GM12873 (cell line): ENCODE measurements around the gene ATM.

ENCODE experiments used
- TF ChIP-seq, protein P1 (sequence below): IDR thresholded peaks from 2 replicates; pipeline ENCODE4 v1.5.1; 2012; ENCODE audit warnings: low read depth, mild to moderate bottlenecking, moderate library complexity, low read length, control low read depth; ENCODE audit not compliant: insufficient read depth; ENCODE audit errors: missing control alignments

Gene ATM

DNA sequence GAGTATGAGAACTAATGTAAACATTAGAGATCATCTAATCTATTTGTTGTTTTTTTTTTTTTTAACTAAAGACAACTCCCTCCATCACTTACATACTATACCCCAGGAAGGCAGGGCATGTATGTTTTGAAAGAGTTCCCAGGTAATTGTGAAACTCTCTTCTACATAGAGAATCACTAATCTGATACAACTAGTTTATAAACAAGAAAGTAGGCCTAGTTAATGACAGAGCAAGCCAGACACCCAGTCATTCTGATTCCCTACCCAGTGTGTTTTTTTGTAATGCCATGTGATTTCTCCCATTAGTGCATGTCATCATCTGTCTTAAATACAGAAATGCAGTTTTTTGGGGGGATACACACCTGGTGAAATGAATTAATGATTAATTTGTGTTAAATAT lies 123.6 kb downstream of the ATM start:
- TF ChIP-seq, protein P1, sequence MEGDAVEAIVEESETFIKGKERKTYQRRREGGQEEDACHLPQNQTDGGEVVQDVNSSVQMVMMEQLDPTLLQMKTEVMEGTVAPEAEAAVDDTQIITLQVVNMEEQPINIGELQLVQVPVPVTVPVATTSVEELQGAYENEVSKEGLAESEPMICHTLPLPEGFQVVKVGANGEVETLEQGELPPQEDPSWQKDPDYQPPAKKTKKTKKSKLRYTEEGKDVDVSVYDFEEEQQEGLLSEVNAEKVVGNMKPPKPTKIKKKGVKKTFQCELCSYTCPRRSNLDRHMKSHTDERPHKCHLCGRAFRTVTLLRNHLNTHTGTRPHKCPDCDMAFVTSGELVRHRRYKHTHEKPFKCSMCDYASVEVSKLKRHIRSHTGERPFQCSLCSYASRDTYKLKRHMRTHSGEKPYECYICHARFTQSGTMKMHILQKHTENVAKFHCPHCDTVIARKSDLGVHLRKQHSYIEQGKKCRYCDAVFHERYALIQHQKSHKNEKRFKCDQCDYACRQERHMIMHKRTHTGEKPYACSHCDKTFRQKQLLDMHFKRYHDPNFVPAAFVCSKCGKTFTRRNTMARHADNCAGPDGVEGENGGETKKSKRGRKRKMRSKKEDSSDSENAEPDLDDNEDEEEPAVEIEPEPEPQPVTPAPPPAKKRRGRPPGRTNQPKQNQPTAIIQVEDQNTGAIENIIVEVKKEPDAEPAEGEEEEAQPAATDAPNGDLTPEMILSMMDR: no peak

DNA sequence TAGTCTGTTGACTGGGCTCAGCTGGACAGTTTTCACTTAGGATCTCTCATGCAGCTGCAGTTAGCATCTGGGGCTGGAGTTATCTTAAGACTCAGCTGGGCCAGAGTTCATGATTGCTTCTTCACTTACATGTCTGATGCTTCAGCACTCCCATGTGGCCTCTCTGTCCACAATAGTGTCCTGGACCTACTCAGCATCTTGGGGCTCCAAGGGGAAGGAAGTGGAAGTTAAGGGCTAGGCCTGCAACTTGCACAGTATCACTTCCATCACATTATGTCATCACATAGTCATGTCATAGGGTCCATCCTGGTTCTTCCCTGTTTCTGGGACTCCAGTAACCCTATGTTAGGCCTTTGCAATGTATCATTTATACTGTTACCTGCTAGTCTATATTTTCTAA lies 128.6 kb downstream of the ATM start:
- TF ChIP-seq, protein P1: no peak

DNA sequence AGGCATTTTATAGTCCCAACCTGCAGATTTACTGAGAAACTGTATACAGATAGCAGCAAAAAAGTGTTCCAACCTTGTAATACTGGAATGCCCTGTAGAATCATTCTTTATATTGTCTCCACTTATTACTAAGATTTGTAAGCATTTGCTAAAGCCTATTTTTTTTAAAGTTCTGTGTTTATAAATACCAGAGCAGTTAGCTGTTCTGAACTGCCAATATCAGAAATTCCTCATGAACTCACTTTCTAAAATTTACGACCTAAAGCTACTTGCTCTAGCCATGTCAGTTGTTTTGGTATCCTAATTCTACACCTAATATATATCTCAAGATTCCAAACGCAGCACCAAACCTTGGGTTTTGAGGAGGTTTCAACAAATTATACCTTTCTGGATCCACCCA lies 141.3 kb downstream of the ATM start:
- TF ChIP-seq, protein P1: no peak

DNA sequence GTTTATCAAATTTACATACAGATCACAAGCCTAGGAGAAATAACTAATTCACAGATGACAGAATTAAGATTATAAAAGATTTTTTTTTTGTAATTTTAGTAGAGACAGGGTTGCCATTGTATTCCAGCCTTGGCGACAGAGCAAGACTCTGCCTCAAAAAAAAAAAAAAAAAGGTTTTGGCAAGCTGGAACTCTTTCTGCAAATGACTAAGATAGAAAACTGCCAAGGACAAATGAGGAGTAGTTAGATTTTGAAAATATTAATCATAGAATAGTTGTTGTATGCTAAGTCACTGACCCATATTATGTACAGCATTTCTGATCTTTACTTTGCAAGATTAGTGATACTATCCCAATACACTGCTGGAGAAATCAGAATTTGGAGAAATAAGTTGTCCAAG lies 145.3 kb downstream of the ATM start:
- TF ChIP-seq, protein P1: no peak

DNA sequence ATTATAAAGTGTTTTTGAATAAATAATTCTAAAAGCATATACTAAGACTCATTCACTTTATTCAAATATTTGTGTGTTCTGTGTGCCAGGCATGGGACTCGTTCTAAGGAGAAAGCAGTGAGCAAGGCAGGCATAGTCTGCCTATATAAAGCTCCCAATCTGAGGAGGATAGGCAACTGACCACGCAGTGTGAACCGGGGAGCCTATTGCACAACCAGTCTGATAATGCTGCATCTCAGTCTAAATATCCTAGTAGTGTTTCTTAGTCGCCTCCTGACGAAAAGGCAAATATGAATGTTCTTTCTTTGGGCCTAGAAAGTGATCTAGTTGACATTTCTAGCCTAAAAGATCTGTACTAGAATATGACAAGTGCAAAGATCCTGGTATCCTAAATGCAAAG lies 146.2 kb downstream of the ATM start:
- TF ChIP-seq, protein P1: no peak

DNA sequence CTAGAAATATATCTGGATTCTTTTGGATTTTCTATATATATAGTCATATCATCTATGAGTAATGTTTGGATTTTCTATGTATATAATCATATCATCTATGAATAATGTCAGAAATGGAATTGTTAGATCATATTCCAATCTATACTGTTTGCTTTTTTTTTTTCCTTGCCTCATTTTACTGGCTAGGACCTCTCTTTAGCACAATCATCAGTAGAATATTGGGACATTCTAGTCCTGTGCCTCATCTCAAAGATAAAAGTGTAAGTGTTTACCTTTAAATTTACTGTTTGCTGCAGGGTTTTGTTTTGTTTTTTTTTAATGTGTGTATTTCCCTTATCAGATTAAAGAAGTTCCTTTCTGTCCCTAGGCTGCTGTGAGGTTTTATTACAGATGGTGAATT lies 147.4 kb downstream of the ATM start:
- TF ChIP-seq, protein P1: no peak

DNA sequence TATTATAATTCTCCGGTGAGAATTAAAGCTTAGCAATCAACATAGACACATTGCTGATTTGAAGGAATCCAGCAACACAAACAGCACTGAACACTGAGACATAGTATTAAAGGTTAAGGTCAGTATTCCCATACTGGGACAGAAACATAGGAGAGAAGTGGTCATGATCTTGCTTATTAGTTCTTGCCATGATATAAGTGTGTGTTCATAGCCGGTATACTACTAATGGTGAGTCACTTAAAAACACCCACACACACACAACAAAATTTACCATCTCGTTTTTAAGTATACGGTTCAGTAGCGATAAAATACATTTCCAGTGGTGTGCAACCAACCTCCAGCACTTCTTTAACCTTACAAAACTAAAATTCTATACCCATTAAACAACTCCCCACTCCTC lies 148.1 kb downstream of the ATM start:
- TF ChIP-seq, protein P1: no peak
